22Rv1 (cell line): Measurements from ENCODE around the gene FAM124A.

ENCODE experiments used
- ZFX ChIP-seq: fragments of 450-650 bp; IDR thresholded peaks from 2 replicates; pipeline ENCODE4 v1.6.1; 2017; ENCODE audit warnings: antibody characterized with exemption, borderline replicate concordance
- TF ChIP-seq, protein P1 (sequence below): fragments of 450-650 bp; IDR thresholded peaks from 2 replicates; pipeline ENCODE4 v1.5.1; 2017; ENCODE audit warnings: mild to moderate bottlenecking

DNA sequence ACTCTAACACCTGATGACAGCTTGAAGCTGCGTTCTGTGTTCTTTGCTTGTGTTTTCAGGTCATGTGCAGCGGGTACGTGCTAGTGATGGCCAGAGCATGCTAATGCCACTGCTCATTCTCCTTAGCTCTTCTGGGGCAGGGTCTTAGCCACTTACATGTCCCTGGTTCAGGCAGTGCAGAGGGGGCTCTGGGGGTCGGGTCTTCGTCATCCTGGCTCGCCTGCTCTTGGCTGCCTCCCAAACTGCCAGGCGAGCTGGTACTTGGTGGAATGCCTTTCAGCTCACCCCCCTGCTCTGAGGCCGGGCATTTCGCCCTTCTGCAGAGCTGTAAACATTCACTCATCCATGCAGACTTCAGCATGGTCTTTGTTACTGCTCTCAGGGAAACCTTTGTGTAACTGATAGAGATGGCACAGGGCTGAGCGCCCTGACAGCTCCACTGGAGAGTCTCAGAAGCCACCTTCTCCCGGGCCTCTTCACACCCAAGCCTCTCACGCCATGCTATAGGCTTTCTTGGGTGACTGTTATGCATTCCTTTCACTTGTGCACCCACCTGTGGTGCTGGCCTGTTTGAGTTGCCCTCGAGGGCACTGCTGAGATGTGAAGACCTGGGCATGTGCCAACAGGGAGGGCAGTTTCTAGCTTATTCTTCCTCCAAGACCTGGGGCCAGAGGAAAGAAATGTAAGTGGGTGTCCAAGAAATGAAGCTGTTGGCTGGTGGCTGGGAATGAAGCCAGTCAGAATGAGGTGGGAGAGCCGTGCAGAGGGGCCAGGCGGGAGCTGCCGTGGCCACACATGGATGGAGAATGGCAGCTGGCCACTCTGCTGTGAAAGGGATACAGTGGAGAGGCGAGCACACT, 24.4 kb downstream of the FAM124A start:
- TF ChIP-seq, protein P1, sequence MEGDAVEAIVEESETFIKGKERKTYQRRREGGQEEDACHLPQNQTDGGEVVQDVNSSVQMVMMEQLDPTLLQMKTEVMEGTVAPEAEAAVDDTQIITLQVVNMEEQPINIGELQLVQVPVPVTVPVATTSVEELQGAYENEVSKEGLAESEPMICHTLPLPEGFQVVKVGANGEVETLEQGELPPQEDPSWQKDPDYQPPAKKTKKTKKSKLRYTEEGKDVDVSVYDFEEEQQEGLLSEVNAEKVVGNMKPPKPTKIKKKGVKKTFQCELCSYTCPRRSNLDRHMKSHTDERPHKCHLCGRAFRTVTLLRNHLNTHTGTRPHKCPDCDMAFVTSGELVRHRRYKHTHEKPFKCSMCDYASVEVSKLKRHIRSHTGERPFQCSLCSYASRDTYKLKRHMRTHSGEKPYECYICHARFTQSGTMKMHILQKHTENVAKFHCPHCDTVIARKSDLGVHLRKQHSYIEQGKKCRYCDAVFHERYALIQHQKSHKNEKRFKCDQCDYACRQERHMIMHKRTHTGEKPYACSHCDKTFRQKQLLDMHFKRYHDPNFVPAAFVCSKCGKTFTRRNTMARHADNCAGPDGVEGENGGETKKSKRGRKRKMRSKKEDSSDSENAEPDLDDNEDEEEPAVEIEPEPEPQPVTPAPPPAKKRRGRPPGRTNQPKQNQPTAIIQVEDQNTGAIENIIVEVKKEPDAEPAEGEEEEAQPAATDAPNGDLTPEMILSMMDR, result no peak
- TF ChIP-seq ZFX, result no peak
